Inferior parietal cortex (tissue), 1 donor: Measurements from ENCODE around the gene KCNJ5.

Experiments used
- DNase-seq: peaks from one replicate; pipeline ENCODE4 v3.0.0-alpha.2; 2016; ENCODE audit errors: extremely low spot score

Gene KCNJ5

GRCh38 chr11:128890543-128891368, at the start of gene KCNJ5:
TSS of gene KCNJ5 (plus strand) at chr11:128891356. CDS start at chr11:128911274, 19,918 bp downstream.
- no peak for DNase-seq

GRCh38 chr11:128841461-128842072, 49.6 kb upstream of the KCNJ5 start:
- no peak for DNase-seq

- DNase-seq, result no peak
Measured at GRCh38 chr11:128843198-128843785, 47.9 kb upstream of the KCNJ5 start.

- no peak for DNase-seq
Measured at GRCh38 chr11:128845334-128845780, 45.8 kb upstream of the KCNJ5 start.

GRCh38 chr11:128846985-128847384, 44.2 kb upstream of the KCNJ5 start:
- DNase-seq, result no peak

GRCh38 chr11:128848815-128849455, 42.2 kb upstream of the KCNJ5 start:
- DNase-seq, result no peak

- no peak for DNase-seq
Measured at GRCh38 chr11:128852327-128853023, 38.7 kb upstream of the KCNJ5 start.

GRCh38 chr11:128853559-128853958, 37.6 kb upstream of the KCNJ5 start:
- no peak for DNase-seq

- no peak for DNase-seq
Measured at GRCh38 chr11:128854841-128855240, 36.3 kb upstream of the KCNJ5 start.

- DNase-seq, result no peak
Measured at GRCh38 chr11:128856241-128856640, 34.9 kb upstream of the KCNJ5 start.

GRCh38 chr11:128857341-128857740, 33.8 kb upstream of the KCNJ5 start:
- DNase-seq, result no peak

- peak; percentile 16 for DNase-seq
Measured at GRCh38 chr11:128859563-128860441, 31.4 kb upstream of the KCNJ5 start.

- no peak for DNase-seq
Measured at GRCh38 chr11:128860571-128861361, 30.4 kb upstream of the KCNJ5 start.

GRCh38 chr11:128862406-128862805, 28.8 kb upstream of the KCNJ5 start:
- no peak for DNase-seq

- DNase-seq, result no peak
Measured at GRCh38 chr11:128862908-128863660, 28.1 kb upstream of the KCNJ5 start.

GRCh38 chr11:128865490-128865889, 25.7 kb upstream of the KCNJ5 start:
- DNase-seq, result no peak

- DNase-seq, result no peak
Measured at GRCh38 chr11:128867277-128867676, 23.9 kb upstream of the KCNJ5 start, which contains the start of gene KCNJ1. TSS of gene KCNJ1 (minus strand) at chr11:128867296. CDS start at chr11:128840243, 27,053 bp downstream.

GRCh38 chr11:128868841-128869671, 22.1 kb upstream of the KCNJ5 start:
- no peak for DNase-seq
